Endothelial cell (in vitro differentiated cells): ENCODE data around the gene GREB1L. TPM values are rescaled to one million over a fixed set of nuclear protein-coding genes. Genes with fewer than 3 reads are reported as not detected.

ENCODE experiments used
- DNase-seq: peaks from one replicate; pipeline ENCODE4 v3.0.0; 2021; ENCODE audit warnings: low spot score
- H3K27ac Mint-ChIP-seq: one replicate; pipeline ENCODE4 v1.8.0; 2021; ENCODE audit warnings: mixed read lengths, inconsistent platforms; ENCODE audit not compliant: unreplicated experiment
- H3K27me3 Mint-ChIP-seq: one replicate; pipeline ENCODE4 v1.8.0; 2021; ENCODE audit warnings: mild to moderate bottlenecking, moderate library complexity, mixed read lengths, inconsistent platforms; ENCODE audit not compliant: unreplicated experiment
- H3K36me3 Mint-ChIP-seq: one replicate; pipeline ENCODE4 v1.8.0; 2021; ENCODE audit warnings: mild to moderate bottlenecking, low read depth, mixed read lengths, inconsistent platforms; ENCODE audit not compliant: unreplicated experiment
- H3K4me1 Mint-ChIP-seq: one replicate; pipeline ENCODE4 v1.8.0; 2021; ENCODE audit warnings: mild to moderate bottlenecking, mixed read lengths, inconsistent platforms; ENCODE audit not compliant: unreplicated experiment
- H3K4me3 Mint-ChIP-seq: one replicate; pipeline ENCODE4 v1.8.0; 2021; ENCODE audit warnings: mild to moderate bottlenecking, mixed read lengths, inconsistent platforms; ENCODE audit not compliant: unreplicated experiment
- H3K9me3 Mint-ChIP-seq: one replicate; pipeline ENCODE4 v1.8.0; 2021; ENCODE audit warnings: mixed read lengths, inconsistent platforms; ENCODE audit not compliant: unreplicated experiment
- total RNA-seq: library from RNA; stranded (reverse); fragmentation: NEBNext Ultra II Directional; extraction: Animal tissue kit (Norgen Biotek cat#: 25700); gene quantifications from one replicate; pipeline ENCODE4 v1.2.1, GENCODE V29; 2021; ENCODE audit not compliant: unreplicated experiment
- TF ChIP-seq, protein P1 (sequence below): fragments of 200-600 bp; sonication (generic); IDR thresholded peaks from one replicate; pipeline ENCODE4 v1.5.0; 2021; ENCODE audit warnings: antibody characterized with exemption; ENCODE audit not compliant: unreplicated experiment

The GREB1L gene
- total RNA-seq, 1 donor from 2014 or later, result 105 TPM

GRCh38 chr18:21215490-21215889, 26.5 kb upstream of the GREB1L start:
- Mint-ChIP-seq H3K9me3 (no peaks in the 10 kb centered on the region), H3K27me3 (peaks cover 1% of the 10 kb centered on the region)

DNA sequence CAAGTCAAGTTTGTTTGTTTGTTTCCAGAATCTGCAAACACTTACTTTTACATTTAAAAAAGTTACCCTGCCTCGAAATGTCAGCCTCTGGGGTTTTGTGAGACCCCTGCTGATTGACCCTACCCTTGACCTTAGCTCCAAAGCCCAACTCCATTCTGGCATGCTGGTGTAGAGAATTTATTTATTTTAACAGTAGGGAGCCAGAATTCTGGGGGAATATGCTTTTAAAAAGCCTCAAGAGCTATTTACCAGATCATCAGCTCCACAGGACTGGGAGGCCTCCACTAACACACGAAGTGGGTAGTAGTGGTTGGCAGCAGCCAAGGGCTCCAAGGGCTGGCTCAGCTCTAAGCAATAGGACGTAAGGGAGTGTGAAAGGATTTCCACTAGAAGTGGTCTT, 23.2 kb upstream of the GREB1L start:
- TF ChIP-seq, protein P1, sequence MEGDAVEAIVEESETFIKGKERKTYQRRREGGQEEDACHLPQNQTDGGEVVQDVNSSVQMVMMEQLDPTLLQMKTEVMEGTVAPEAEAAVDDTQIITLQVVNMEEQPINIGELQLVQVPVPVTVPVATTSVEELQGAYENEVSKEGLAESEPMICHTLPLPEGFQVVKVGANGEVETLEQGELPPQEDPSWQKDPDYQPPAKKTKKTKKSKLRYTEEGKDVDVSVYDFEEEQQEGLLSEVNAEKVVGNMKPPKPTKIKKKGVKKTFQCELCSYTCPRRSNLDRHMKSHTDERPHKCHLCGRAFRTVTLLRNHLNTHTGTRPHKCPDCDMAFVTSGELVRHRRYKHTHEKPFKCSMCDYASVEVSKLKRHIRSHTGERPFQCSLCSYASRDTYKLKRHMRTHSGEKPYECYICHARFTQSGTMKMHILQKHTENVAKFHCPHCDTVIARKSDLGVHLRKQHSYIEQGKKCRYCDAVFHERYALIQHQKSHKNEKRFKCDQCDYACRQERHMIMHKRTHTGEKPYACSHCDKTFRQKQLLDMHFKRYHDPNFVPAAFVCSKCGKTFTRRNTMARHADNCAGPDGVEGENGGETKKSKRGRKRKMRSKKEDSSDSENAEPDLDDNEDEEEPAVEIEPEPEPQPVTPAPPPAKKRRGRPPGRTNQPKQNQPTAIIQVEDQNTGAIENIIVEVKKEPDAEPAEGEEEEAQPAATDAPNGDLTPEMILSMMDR, result no peak
- Mint-ChIP-seq H3K27me3 (peaks cover 4% of the 10 kb centered on the region), H3K27ac (no peak overlapping the region), H3K36me3 (no peaks in the 10 kb centered on the region), H3K4me1 (no peaks in the 10 kb centered on the region), H3K9me3 (no peaks in the 10 kb centered on the region), H3K4me3 (no peak overlapping the region)
- DNase-seq, result no peak

More at GRCh38 chr18:21215490-21215889, 26.5 kb upstream of the GREB1L start:
- H3K4me3 Mint-ChIP-seq, result no peak overlapping the region
- H3K36me3 Mint-ChIP-seq, result no peaks in the 10 kb centered on the region
- TF ChIP-seq, protein P1, result no peak
- no peak overlapping the region for H3K27ac Mint-ChIP-seq
- no peaks in the 10 kb centered on the region for H3K4me1 Mint-ChIP-seq
- DNase-seq, result no peak

DNA sequence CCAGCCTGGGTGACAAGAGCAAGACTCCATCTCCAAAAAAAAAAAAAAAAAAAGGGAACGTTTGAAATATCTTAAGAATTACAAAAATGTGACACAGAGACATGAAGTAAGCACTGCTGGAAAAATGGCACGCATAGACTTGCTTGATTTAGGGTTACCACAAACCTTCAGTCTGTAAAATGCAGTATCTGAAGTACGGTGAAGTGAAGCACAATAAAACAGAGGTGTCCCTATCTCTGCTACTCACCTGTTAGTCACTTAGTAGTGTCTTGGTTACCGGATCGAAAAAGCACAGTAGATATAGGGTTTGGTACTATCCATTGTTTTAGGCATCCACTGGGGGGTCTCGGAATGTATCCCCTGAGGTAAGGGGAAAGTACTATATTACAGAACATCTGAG, 11.6 kb upstream of the GREB1L start:
- Mint-ChIP-seq H3K9me3 (no peaks in the 10 kb centered on the region), H3K27me3 (peaks cover 2% of the 10 kb centered on the region), H3K4me3 (no peak overlapping the region), H3K36me3 (no peaks in the 10 kb centered on the region), H3K27ac (no peak overlapping the region), H3K4me1 (no peaks in the 10 kb centered on the region)
- TF ChIP-seq, protein P1, result no peak
- DNase-seq, result no peak

- H3K4me3 Mint-ChIP-seq, result peak overlapping the region; percentile 86
- peaks cover 14% of the 10 kb centered on the region for H3K27me3 Mint-ChIP-seq
- H3K27ac Mint-ChIP-seq, result no peak overlapping the region
- H3K9me3 Mint-ChIP-seq, result no peaks in the 10 kb centered on the region
- H3K36me3 Mint-ChIP-seq, result peaks cover 8% of the 10 kb centered on the region
- peaks cover 19% of the 10 kb centered on the region for H3K4me1 Mint-ChIP-seq
- TF ChIP-seq, protein P1, result no peak
- DNase-seq, result peak; percentile 40
Measured at GRCh38 chr18:21241301-21242048, 557 bp upstream of the GREB1L start.

- peak overlapping the region; percentile 98 for H3K4me3 Mint-ChIP-seq
- H3K27me3 Mint-ChIP-seq, result peaks cover 16% of the 10 kb centered on the region
- no peak overlapping the region for H3K27ac Mint-ChIP-seq
- TF ChIP-seq, protein P1, result no peak
- peaks cover 8% of the 10 kb centered on the region for H3K36me3 Mint-ChIP-seq
- DNase-seq, result peak; percentile 28
- H3K9me3 Mint-ChIP-seq, result no peaks in the 10 kb centered on the region
- H3K4me1 Mint-ChIP-seq, result peaks cover 21% of the 10 kb centered on the region
Measured at GRCh38 chr18:21242780-21243401, 859 bp downstream of the GREB1L start.
